Globus pallidus (tissue), 1 donor: ENCODE results near the gene DSEL.

ENCODE experiments used
- DNase-seq: peaks from one replicate; pipeline ENCODE4 v3.0.0-alpha.2; 2015; ENCODE audit warnings: low spot score

Gene DSEL

DNA sequence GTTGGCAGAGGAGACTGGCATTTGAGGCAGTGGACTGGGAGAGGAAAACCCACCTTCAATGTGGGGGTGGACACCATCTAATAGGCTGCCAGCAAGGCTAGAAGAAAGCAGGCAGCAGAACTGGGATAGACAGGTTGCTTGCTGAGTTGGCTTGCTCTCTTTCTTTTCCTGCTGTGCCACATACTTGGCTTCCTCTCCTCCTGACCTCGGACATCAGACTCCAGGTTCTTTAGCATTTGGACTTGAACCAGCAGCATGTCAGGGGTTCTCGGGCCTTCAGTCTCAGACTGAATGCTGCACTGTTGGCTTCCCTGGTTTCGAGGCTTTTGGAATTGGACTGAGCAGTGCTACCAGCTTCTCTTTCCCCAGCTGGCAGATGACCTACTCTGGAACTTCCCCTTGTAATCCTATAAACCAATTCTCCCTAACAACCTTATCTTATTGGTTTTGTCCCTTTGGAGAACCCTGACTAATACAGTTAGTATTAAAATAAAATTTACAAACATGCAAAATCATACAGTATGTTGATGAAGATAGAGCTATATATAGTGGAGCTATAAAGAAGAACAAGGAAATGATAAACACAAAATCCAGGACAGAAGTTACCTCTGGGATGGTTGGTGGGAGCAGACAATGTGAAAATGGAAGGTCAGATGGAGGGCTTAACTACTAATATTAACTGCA lies 15.9 kb downstream of the DSEL start:
- DNase-seq: no peak

- DNase-seq: no peak
Measured at GRCh38 chr18:67496469-67496868, 20.1 kb downstream of the DSEL start.

GRCh38 chr18:67486534-67486933 lies 30.0 kb downstream of the DSEL start:
- no peak for DNase-seq

DNA sequence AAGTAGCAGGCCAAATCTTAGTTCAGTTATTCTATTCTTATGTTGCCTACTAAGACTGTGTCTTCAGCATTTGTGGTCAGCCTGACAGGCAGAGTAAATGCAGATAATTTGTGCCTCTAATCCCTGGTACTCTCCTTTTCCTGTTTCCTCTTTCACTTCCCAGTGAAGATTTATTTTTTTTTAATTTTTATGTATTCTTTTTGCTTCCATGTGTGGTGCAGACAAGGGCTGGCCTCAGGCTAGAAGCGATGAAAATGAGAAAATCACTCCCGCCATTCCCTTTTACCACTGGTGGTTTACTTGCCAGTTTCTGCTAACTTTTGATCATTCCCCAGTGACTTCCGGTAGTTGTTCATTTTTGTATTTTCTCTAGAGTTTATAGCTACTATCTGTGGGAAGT lies 30.9 kb downstream of the DSEL start:
- DNase-seq: no peak

DNA sequence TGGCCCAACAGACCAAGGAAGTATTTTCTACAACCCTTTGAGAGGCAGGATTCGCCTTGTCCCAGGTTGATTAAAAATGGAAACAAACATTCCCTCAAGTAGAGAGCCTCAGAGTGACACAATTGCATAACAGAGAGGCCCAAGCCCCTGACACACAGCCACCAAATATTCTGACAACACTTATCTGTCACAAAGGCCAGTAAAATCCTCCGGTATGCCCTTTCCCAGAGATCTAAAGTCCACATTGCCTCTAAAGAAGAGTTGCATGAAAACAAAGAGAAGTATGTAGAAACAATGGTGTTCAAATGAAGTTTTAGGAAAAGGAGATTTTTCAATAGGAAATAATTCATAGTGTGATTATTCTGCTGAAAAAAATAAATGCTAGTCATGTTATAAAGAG lies 32.1 kb downstream of the DSEL start:
- DNase-seq: no peak

GRCh38 chr18:67483952-67484351 lies 32.6 kb downstream of the DSEL start:
- DNase-seq: no peak

GRCh38 chr18:67483237-67483636 lies 33.3 kb downstream of the DSEL start:
- peak; percentile 58 for DNase-seq

GRCh38 chr18:67478249-67478648 lies 38.3 kb downstream of the DSEL start:
- no peak for DNase-seq

GRCh38 chr18:67477522-67477921 lies 39.0 kb downstream of the DSEL start:
- DNase-seq: no peak

DNA sequence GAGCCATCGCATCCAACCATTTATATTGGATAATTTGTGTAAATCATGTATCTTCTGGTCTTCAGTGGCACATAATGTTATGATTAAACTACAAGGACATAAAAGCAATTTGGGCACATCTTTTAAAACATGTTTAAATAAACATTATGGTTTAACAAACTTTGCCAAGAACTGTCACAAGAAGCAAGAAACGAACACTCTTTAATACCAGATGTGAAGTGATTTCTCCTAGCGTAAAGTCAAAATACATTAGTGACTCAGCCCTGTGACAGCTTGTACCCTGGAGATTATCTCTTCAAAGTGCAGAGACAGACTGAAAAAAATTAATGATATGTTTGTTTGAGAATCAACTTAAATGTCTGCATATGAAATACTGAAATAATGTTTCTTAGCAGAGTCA lies 39.9 kb downstream of the DSEL start:
- no peak for DNase-seq

DNA sequence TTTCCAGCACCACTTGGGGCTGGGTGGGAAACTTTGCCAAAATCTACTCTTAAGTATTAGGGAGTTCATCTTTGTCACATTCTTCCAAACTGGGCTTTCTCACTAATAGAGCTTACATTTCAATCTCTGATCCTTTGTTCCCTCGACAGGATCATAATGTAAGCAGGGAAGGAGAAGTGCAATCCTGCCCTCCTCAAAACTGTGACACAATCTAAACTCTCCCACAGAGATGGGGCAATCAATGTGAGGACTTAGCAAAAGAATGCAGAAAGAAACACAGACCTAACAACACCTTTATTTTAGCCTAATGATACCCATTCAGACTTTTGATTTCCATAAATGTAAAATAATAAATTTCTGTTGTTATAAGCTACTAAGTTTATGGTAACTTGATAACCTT lies 40.8 kb downstream of the DSEL start:
- DNase-seq: no peak

GRCh38 chr18:67468038-67468437 lies 48.5 kb downstream of the DSEL start:
- no peak for DNase-seq

- DNase-seq: no peak
Measured at GRCh38 chr18:67467188-67467587, 49.3 kb downstream of the DSEL start.

DNA sequence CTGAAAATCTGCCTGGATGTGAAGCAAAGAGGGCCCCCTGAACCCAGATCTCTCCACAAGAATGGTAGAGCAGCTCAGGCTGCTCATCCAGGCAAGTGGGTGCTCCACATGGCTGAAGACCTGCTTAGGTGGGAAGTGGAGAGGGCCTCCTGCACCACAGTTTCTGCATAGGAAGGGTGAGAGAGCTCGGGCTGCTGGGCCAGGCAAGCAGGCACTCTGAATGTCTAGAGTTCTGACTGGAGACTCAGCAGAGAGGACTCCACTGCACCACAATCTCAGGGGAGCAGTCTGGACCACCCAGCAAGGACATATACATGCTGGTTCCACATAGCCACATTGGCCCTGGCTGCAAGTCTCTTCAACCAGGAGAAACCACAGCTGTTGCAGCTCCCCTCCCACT lies 52.0 kb downstream of the DSEL start:
- no peak for DNase-seq

GRCh38 chr18:67463829-67464228 lies 52.7 kb downstream of the DSEL start:
- peak; percentile 48 for DNase-seq

DNA sequence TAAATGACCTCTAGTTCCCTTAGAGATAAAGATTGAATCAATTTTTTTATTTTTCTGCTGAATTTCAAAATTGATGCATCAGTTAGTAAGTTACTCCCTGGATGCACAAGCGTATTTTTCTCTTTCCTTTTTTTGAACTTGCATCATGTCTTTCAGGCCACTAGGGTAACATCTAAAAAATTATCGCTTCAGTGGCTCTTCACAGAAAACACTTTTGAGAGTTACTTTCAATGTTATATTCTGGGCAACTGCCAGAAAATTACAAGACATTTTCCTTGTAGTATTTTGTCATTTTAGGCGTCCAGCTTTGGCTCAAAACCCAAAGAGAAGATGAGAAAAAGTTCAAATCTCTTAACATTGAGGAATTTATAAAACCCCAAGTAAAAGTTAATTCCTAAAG lies 59.8 kb downstream of the DSEL start:
- DNase-seq: no peak
